HCT116 (cell line): ENCODE data around the gene TSC22D3. TPM values are rescaled to one million over a fixed set of nuclear protein-coding genes. Genes with fewer than 3 reads are reported as not detected.

Experiments
- ATAC-seq: fragments of 200-7000 bp; cut with Tn5 transposase; 2 replicates; pipeline ENCODE4 v1.9.1; 2020; ENCODE audit warnings: mild to moderate bottlenecking, moderate library complexity
- BruUV-seq: library from RNA; stranded (reverse); fragments of 400-500 nt; replicated peaks from 2 replicates; lab custom pipeline; 2021; lab: Mats Ljungman, UMichigan
- CTCF ChIA-PET: fragments of 300-600 bp; sonication (Branson Sonifier 250); formaldehyde crosslinking; loops from one replicate; lab custom pipeline; 2021; ENCODE audit warnings: antibody characterized with exemption; lab: Charles Lee
- POLR2A ChIA-PET: fragments of 300-600, 350-600 bp; sonication (Branson Sonifier 250); formaldehyde crosslinking; loops from one replicate; lab custom pipeline; 2021; ENCODE audit warnings: antibody characterized with exemption; lab: Charles Lee
- RAD21 ChIA-PET, 2 experiments: fragments of 300-600 bp; sonication (Branson Sonifier 250); formaldehyde crosslinking; loops; one replicate each; lab custom pipeline; 2023; ENCODE audit warnings: low total read pairs in 2 of 2; ENCODE audit not compliant: uncharacterized antibody in 2 of 2, unreplicated experiment in 2 of 2, low non-redundant PET in 1 of 2; lab: Charles Lee
- DNase-seq: peaks from one replicate; pipeline ENCODE4 v3.0.0-alpha.2; 2010; ENCODE audit warnings: low read depth, low spot score
- H2AFZ ChIP-seq: fragments of 200-600 bp; shearing (Covaris generic), sonication (generic); 2 replicates; pipeline ENCODE4 v1.6.1; 2017; ENCODE audit warnings: low read depth, mixed run types, mixed read lengths, antibody characterized with exemption, low read length; ENCODE audit not compliant: poor library complexity, severe bottlenecking
- H3K27ac ChIP-seq: 2 replicates; pipeline ENCODE4 v1.5.1; 2012; ENCODE audit warnings: low read depth, low read length
- H3K27me3 ChIP-seq: fragments of 200-600 bp; sonication (generic); 2 replicates; pipeline ENCODE4 v1.6.1; 2016; ENCODE audit warnings: mixed run types, low read length, mixed read lengths; ENCODE audit not compliant: insufficient read depth
- H3K36me3 ChIP-seq, 2 experiments: fragments of 200-500 bp in 1 of 2; fragments of 200-600 bp in 1 of 2; sonication (Bioruptor generic) in 1 of 2; sonication (generic) in 1 of 2; 2 replicates each; pipeline versions ENCODE4 v1.5.1 to v1.6.1; 2014 to 2016; ENCODE audit warnings: low read length in 2 of 2, inconsistent platforms in 1 of 2, mixed read lengths in 1 of 2, mixed run types in 1 of 2; ENCODE audit not compliant: insufficient read depth in 2 of 2, control insufficient read depth in 1 of 2
- H3K4me1 ChIP-seq, 2 experiments: fragments of 200-600 bp in 1 of 2; sonication (generic) in 1 of 2; 2 replicates each; pipeline versions ENCODE4 v1.5.1 to v1.6.1; 2012 to 2017; ENCODE audit warnings: low read length in 2 of 2, inconsistent platforms in 1 of 2, mild to moderate bottlenecking in 1 of 2, mixed read lengths in 1 of 2, mixed run types in 1 of 2, moderate library complexity in 1 of 2; ENCODE audit not compliant: insufficient read depth in 2 of 2, control insufficient read depth in 1 of 2
- H3K4me2 ChIP-seq: fragments of 200-600 bp; sonication (generic); 2 replicates; pipeline ENCODE4 v1.6.1; 2017; ENCODE audit warnings: mixed run types, low read length, mixed read lengths
- H3K4me3 ChIP-seq, 2 experiments: fragments of 200-600 bp in 1 of 2; sonication (generic) in 1 of 2; replicated peaks in 1 of 2; 2 replicates each; pipeline ENCODE4 v1.5.1; 2011 to 2016; ENCODE audit warnings: low read length in 2 of 2, control low read depth in 1 of 2, low read depth in 1 of 2, mild to moderate bottlenecking in 1 of 2, mixed read lengths in 1 of 2, mixed run types in 1 of 2
- H3K79me2 ChIP-seq: fragments of 200-600 bp; sonication (generic); 2 replicates; pipeline ENCODE4 v1.6.1; 2017; ENCODE audit warnings: mild to moderate bottlenecking, mixed run types, low read length, moderate library complexity, mixed read lengths; ENCODE audit not compliant: insufficient read depth
- H3K9ac ChIP-seq: fragments of 200-600 bp; sonication (generic); 2 replicates; pipeline ENCODE4 v1.6.1; 2016; ENCODE audit warnings: low read length, mixed read lengths
- H3K9me2 ChIP-seq: fragments of 200-600 bp; sonication (generic), shearing (Covaris generic); 2 replicates; pipeline ENCODE4 v1.6.1; 2017; ENCODE audit warnings: mixed run types, mild to moderate bottlenecking, moderate library complexity; ENCODE audit not compliant: insufficient read depth
- H3K9me3 ChIP-seq, 2 experiments: fragments of 200-500 bp in 1 of 2; fragments of 200-600 bp in 1 of 2; sonication (Bioruptor generic) in 1 of 2; sonication (generic) in 1 of 2; 2 replicates each; pipeline ENCODE4 v1.6.1; 2014 to 2017; ENCODE audit warnings: low read length in 2 of 2, mixed read lengths in 2 of 2, inconsistent platforms in 1 of 2, low read depth in 1 of 2, mild to moderate bottlenecking in 1 of 2, mixed run types in 1 of 2, moderate library complexity in 1 of 2; ENCODE audit not compliant: control insufficient read depth in 1 of 2, insufficient read depth in 1 of 2
- H4K20me1 ChIP-seq: fragments of 200-600 bp; sonication (generic), shearing (Covaris generic); 2 replicates; pipeline ENCODE4 v1.6.1; 2017; ENCODE audit warnings: mixed run types, mild to moderate bottlenecking, moderate library complexity; ENCODE audit not compliant: insufficient read depth
- CEBPB ChIP-seq: IDR thresholded peaks from 2 replicates; pipeline ENCODE4 v1.6.1; 2012; ENCODE audit warnings: low read depth
- CTCF ChIP-seq, 3 experiments: fragments of 200-600 bp in 1 of 3; sonication (generic) in 1 of 3; IDR thresholded peaks in 2 of 3; conservative IDR thresholded peaks in 1 of 3; 2 replicates each; pipeline ENCODE4 v1.5.1; 2012 to 2017; ENCODE audit warnings: low read depth in 2 of 3, low read length in 2 of 3, antibody characterized with exemption in 1 of 3, borderline replicate concordance in 1 of 3, control low read depth in 1 of 3, mild to moderate bottlenecking in 1 of 3, mixed read lengths in 1 of 3, mixed run types in 1 of 3, moderate library complexity in 1 of 3; ENCODE audit not compliant: insufficient read depth in 1 of 3
- EZH2 ChIP-seq: fragments of 200-600 bp; sonication (generic); IDR thresholded peaks from 2 replicates; pipeline ENCODE4 v1.6.1; 2017; ENCODE audit warnings: antibody characterized with exemption, mixed run types
- FOSL1 ChIP-seq: IDR thresholded peaks from 2 replicates; pipeline ENCODE4 v1.6.1; 2012; ENCODE audit warnings: low read depth
- JUND ChIP-seq: IDR thresholded peaks from 2 replicates; pipeline ENCODE4 v1.6.1; 2012
- MAX ChIP-seq: IDR thresholded peaks from 2 replicates; pipeline ENCODE4 v1.6.1; 2012
- POLR2A ChIP-seq: IDR thresholded peaks from 2 replicates; pipeline ENCODE4 v1.7.0; 2011; ENCODE audit warnings: borderline replicate concordance; ENCODE audit not compliant: insufficient read depth, insufficient read length; ENCODE audit errors: extremely low read depth
- POLR2AphosphoS5 ChIP-seq: IDR thresholded peaks from 2 replicates; pipeline ENCODE4 v1.6.1; 2011; ENCODE audit warnings: mild to moderate bottlenecking, low read depth, low read length, moderate library complexity
- RAD21 ChIP-seq: IDR thresholded peaks from 2 replicates; pipeline ENCODE4 v1.6.1; 2012; ENCODE audit warnings: low read depth, mild to moderate bottlenecking
- SIN3A ChIP-seq: IDR thresholded peaks from 2 replicates; pipeline ENCODE4 v1.6.1; 2012; ENCODE audit warnings: low read depth
- SP1 ChIP-seq: IDR thresholded peaks from 2 replicates; pipeline ENCODE4 v1.6.1; 2012; ENCODE audit warnings: low read depth
- SRF ChIP-seq: IDR thresholded peaks from 2 replicates; pipeline ENCODE4 v1.6.1; 2012; ENCODE audit warnings: low read depth
- TCF7L2 ChIP-seq: IDR thresholded peaks from 2 replicates; pipeline ENCODE4 v1.7.0; 2011; ENCODE audit warnings: borderline replicate concordance, inconsistent platforms; ENCODE audit not compliant: insufficient read depth, insufficient read length; ENCODE audit errors: extremely low read depth
- YY1 ChIP-seq: IDR thresholded peaks from 2 replicates; pipeline ENCODE4 v1.6.1; 2011; ENCODE audit warnings: low read length, low read depth, moderate library complexity, mild to moderate bottlenecking; ENCODE audit not compliant: insufficient replicate concordance; ENCODE audit errors: extremely low read depth
- ZBTB33 ChIP-seq: IDR thresholded peaks from 2 replicates; pipeline ENCODE4 v1.6.1; 2011; ENCODE audit warnings: mild to moderate bottlenecking, low read length, moderate library complexity; ENCODE audit not compliant: insufficient replicate concordance; ENCODE audit errors: extremely low read depth
- ZFX ChIP-seq: fragments of 450-650 bp; IDR thresholded peaks from 2 replicates; pipeline ENCODE4 v1.6.1; 2017
- intact Hi-C: fragments of 100-400 bp; cut with micrococcal nuclease; formaldehyde crosslinking; loops from 2 replicates; pipeline ENCODE4 v1.10.0; 2022
- total RNA-seq: library from RNA; stranded (reverse); gene quantifications from one replicate; pipeline ENCODE4 v1.2.1, GENCODE V29; 2021; ENCODE audit not compliant: unreplicated experiment

The TSC22D3 gene
- total RNA-seq, 1 experiment from 2014 or later, result 24.6 TPM

GRCh38 chrX:107721966-107722707 lies 53.5 kb downstream of the TSC22D3 start:
- POLR2A ChIA-PET, result no interaction called here
- CTCF ChIA-PET, result no interaction called here
- Histone ChIP-seq H3K27ac (no peak overlapping the region), H2AFZ (no peak overlapping the region), H3K4me3 (no peak overlapping the region), H3K79me2 (no peaks in the 10 kb centered on the region), H3K9ac (no peak overlapping the region), H3K27me3 (no peaks in the 10 kb centered on the region), H3K9me3 (no peaks in the 10 kb centered on the region), H4K20me1 (no peaks in the 10 kb centered on the region), H3K4me2 (no peak overlapping the region), H3K36me3 (no peaks in the 10 kb centered on the region), H3K9me2 (no peaks in the 10 kb centered on the region), H3K4me1 (peaks cover 25 to 30% of the 10 kb centered on the region in 2 experiments)
- no TSS peak for BruUV-seq
- RAD21 ChIA-PET, result no interaction called here
- DNase-seq (no peak), ATAC-seq (no peak)
- intact Hi-C loops, result no loop called here
- TF ChIP-seq ZBTB33 (no peak), YY1 (no peak), TCF7L2 (no peak), FOSL1 (no peak), SP1 (no peak), JUND (no peak), POLR2A (no peak), EZH2 (no peak), MAX (no peak), ZFX (no peak), SRF (no peak), CTCF (IDR thresholded peaks at IDR 0.05 in 2 of 3, conservative IDR thresholded peaks at IDR 0.05 in 1 of 3; ENCODE audit: borderline replicate concordance in 1 of 3, insufficient read depth in 1 of 3, low read depth in 2 of 3, low read length in 2 of 3) (no peak), RAD21 (no peak), SIN3A (no peak), POLR2AphosphoS5 (no peak), CEBPB (no peak)
